Uterus (tissue), 4 donors: ENCODE data around the gene CLEC19A. TPM values are rescaled to one million over a fixed set of nuclear protein-coding genes. Genes with fewer than 3 reads are reported as not detected.

Source experiments
- total RNA-seq, 4 donors: library from RNA; depleted of rRNA in 3 of 4; stranded (reverse); fragments of >200 nt in 3 of 4; gene quantifications; one replicate each; pipeline versions ENCODE4 v1.1.0 to v1.2.4, GENCODE V29; 2014 to 2023
- donor health status: DM: yes; HTN: yes; CAD: no.

The CLEC19A gene
- total RNA-seq, 4 donors from 2014 or later: not detected

Other genes starting within 250 kb of the CLEC19A start
- 10 to 100 TPM in 3 of 4 donors, 1 to 10 TPM in 1; 9.7 to 40.2 (median 27.3) TPM for gene COQ7, start 218.1 kb upstream of the CLEC19A start, total RNA-seq
- gene ITPRIPL2, start 171.8 kb upstream of the CLEC19A start, total RNA-seq: 10 to 100 TPM; 17.9 to 74.1 (median 43.7) TPM
- gene SYT17, start 117.5 kb upstream of the CLEC19A start, total RNA-seq: 1 to 10 TPM in 3 of 4 donors, under 1 TPM in 1; 0.29 to 4.4 (median 2.2) TPM
- 1 to 10 TPM in 1 of 4 donors, under 1 TPM in 1, not detected in 2; under 0.01 to 2.7 TPM for gene TMC5, start 132.2 kb downstream of the CLEC19A start, total RNA-seq
- gene GDE1, start 236.4 kb downstream of the CLEC19A start, total RNA-seq: 10 to 100 TPM; 12.9 to 43.9 (median 35.6) TPM
- 10 to 100 TPM in 3 of 4 donors, 1 to 10 TPM in 1; 5.1 to 52.7 (median 24.5) TPM for gene CCP110, start 238.2 kb downstream of the CLEC19A start, total RNA-seq